CD4-positive, alpha-beta T cell treated with Interferon gamma for 1 hour (primary cell): ENCODE data around the gene PMFBP1.

Source experiments
- DNase-seq: peaks from one replicate; pipeline ENCODE4 v3.0.0-alpha.2; 2020

Gene PMFBP1

DNA sequence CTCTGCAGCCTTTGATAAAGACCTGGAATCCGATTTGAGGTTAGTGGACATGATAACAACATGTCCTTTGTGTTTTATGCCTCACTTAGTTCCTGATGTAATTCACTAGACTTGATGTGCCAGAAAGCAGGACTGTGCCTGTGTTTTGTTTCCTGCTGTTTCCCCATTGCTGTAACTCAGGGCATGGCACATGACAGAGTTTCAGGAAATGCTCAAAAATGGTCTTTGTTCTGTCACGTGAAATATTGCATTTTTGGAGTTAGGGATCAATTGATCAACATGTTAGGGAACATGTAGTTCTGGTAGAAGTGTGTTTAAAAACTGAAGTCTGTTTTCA, 45.6 kb downstream of the PMFBP1 start:
- DNase-seq = no peak

DNA sequence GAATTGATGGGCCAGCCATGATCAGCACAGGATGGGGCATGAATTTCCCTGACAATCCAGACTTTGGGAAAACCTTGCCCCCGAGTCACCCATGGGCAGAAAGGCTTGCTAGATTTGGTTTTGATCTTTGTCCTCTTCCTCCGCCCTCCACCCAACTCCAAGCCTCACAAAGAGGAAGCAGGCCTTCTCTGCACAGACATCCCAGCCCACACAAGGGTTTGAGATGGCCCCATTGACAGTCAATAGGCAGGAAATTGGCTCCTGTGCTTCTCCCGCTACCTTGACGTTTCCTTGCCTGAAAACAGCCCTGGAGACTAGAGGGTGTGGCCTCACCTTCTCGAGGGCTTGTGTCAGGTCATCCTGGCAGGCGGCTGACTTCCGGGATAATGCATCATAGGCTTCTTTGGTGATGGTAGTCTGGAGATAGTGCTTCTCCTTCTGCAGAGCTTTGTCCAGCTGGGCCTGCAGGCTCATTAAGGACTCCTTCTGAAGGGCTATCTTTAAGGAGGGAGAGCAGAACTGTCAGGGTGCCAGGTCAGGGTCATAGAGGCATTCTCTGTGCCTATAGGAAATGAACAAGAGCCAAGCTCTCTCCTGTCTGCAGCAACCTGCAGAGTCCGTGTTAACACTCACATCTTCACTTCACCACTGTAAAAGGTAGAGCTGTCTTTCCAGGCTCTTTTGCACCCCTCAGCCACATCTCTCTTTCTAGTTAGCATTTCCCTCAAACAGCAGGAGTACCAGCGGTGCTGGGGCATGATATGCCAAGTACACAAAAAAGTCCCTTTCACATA, 46.1 kb downstream of the PMFBP1 start:
- no peak for DNase-seq

DNA sequence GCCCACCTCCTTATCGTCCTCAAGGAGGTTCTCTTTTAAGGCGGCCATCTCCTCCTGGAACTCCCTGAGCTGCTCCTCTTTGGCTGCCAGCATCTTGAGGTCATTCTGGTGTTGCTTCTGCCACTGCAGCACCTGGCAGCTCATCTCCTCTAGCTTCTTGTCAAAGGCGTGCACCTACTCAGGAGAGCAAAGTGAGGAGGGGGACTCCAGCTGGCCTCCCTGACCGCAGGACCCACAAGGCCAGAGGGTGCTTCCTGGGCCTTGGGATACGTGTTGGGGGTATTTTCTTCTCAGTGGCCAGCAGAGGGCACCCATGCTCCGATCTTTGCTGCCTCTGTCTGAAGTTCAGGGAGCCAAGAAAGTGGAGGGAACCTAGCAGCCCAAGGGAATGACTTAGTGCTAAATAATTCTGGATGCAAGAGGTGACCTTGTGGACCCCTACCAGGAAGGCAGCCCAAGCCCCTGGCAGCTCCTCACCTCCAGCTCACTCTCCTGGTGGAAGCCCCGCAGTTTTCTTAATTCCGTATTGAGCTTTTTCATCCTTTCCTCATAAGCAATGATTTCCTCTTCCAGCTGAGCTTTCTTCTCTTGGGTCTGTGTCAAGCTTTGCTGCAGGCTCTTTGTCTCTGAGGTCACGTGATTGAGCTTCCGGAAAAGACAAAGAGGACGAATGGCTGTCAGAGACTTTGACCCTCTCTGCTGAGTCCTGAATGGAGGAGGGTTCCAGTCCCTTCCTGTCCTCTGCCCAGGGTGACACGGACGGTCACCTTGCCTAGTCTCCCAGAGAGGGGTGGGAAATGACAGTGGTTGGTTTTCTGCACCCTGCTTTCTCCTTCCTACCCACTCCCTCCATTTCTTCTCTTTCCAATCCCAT, 47.0 kb downstream of the PMFBP1 start:
- DNase-seq = peak; percentile 57

DNA sequence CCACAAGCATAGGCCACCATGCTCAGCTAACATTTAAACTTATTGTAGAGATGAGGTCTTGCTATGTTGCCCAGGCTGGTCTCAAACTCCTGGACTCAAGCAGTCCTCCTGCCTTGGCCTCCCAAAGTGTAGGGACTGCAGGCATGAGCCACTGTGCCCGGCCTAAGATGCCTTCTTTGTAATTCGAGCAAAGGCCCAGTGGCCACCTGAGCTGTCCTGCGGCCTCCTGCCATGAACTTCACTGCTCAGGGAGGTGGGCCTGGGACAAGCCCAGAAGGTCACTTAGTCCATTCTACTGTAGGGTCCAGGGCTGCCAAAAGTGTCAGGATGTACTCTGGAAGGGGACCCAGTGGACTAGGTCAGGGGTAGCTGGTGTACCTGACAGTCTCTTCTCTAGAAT, 47.8 kb downstream of the PMFBP1 start:
- DNase-seq = no peak

DNA sequence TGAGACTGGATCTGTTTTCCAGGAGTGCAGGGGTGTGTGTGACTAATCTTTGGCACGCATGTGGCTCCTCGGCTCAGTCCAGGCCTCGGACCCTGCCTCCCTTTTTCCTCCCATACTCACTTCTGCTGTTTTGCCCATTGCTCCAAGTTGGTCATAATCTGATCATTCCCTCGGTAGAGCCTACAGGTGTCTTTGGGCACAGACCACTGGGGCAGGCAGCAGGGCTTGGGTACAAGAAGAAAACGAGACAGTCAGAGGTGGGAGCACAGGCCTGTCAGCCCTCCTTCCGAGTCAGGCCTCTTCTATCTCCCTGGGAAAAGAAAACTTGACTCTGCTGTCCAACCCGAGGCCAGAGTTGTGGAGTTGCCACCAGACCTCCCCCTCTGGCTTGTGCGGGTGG, 48.5 kb downstream of the PMFBP1 start:
- DNase-seq = no peak

DNA sequence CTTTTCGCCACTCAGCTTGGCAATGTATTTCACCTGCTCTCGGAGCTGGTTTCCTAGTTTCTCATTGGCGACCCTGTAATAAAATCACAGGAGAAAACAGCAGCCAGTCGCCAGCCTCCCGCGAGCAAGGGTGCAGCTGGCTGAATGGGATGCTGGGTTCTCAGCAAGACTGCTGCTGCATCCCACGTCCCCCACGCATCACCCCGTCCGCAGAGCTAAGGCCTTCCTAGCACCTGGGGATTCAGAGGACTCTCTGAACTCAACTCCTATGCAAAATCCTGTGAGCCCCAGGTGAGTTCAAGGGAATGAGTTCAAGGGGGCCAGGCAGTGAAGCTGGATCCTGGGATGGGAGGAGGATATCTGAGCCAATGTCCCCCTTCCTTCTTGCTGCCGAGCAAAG, 49.0 kb downstream of the PMFBP1 start:
- DNase-seq = no peak

DNA sequence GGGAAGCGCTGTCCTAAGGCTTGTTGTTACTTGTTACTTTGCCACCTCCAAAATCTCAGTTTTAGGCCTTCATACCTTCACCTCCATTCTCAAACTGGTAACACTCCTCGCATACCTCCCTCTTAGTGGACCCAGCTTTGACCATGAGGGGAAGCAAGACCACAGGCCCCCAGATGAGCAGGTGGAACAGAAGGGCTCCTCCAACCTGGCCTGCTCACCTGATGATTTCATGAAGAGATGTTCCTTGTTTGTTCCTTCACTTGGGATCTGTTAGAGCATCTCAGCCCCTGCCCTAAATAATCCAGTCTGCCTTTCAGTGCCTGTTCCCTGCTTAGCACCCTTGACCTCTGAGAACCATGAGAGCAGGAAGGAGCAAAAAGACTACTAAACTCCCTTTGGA, 49.6 kb downstream of the PMFBP1 start:
- DNase-seq = no peak

DNA sequence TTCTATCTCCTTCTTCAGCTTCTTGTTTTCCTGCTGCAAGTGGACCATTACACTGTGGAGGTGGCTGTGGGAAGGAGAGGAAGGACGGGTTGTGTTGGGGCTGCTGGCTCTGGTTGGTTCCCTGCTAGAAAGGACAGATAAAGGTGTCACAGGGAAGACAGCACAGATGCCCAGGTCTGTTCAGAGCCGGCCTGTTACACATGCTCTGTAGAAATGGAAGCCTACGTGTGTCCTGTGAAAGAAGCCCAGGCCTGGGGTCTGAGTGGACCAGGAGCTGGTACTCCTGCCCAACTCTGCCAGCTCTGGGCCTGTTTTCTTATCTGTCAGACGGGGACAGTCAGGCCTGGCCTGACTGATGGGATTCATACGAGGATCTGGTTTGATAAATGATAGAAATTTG, 51.9 kb downstream of the PMFBP1 start:
- DNase-seq = no peak

DNA sequence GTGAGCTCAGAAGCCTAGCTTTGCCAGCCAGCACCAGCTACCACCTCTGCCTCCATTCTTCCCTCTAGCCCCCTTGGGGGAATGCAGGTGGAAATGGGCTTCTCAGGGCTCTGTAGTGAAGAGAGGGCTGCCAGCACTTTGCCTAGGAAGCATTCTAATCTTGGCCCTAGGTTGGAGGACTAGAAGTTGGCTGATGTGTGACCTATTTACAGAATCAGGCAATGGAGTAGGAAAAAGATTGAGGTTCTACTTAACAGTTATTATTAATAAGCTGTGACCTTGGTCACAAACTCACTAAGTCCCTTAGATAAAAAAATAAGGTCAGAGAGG, 58.4 kb downstream of the PMFBP1 start:
- no peak for DNase-seq

DNA sequence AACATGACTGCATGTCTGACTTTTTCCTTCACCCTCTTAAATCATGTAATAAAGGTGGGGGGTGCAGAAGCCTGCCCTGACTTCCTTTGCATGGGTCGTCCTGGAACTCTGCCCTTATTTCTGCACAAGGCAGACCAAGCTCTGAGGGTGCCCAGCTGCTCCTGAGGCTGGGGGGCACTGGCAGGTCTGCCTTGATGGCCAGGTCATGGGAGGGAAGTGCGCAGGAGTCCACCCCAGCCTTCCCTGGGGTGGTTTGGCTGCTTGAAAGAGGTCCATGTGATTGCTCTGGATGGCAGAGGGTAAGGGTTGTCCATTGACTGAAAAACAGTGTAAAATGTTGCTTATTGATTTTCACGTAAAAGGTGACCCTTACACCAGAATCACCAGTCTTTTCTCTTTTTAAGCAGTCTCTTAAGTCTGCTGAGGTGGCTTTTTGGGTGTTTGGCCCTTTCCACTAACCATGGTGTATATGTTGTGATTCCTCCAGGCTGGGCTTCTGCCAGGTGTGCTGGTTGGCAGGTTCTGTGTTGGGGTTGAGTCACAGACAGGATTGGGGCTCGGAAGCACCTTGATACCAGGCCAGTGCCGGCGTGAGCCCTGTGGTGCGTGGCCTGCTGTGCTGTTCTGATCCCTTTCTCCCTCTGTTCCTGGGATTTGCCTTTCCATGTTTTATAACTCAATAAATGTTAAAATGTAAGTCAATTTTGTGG, 58.9 kb downstream of the PMFBP1 start:
- DNase-seq = no peak

DNA sequence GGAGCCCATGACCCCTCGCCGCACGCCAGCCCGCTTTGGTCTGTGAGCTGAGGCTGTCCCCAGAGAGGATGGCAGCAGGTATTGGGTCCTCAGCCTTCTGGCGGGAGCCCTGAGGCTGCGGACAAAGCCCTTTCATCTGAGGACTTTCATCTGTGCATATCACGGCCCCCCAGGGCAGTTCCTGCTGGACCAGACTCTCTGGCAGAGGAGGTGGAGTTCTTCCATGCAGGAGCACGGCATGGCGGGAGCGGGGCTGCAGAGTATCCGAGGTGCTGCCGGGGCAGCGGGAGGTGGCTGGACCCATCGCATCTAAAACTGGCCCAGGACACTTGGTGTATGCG, 59.5 kb downstream of the PMFBP1 start:
- DNase-seq = no peak

DNA sequence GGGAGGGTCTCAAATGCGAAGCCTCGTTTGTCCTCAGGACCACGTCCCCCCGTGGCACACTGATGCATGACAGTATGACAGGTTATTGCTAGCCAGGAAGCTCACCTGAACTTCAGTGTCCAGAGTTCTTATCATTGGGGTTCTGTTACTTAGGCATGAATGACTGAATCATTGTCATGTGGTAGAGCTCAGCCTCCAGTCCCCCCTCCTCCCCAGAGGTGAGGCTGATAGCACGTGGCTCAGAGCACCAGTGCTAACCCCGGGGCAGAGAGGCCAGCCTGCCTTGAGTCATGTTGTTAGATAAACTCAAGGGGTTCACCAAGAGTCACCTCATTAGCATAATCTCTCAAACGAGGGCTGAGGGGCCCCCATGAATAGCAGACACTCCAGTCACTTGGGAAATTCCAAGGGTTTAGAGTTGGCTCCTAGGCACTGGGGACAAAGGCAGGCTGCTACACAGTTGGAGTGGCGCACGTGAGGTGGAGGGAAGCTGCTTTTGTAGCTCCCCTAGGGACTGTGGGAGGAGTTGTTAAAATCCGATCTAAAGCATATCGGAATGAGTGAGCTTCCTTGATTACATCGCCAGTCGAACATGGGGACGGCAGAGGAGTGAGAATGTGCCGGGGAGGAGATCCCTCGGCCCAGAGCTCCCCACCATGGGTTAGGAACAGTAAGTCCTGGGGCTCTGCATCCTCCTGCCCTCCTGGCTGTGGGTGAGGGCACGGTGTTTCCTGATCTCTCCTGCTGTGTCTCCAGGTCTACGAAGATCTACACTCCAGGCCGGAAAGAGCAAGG, 60.1 kb downstream of the PMFBP1 start:
- no peak for DNase-seq

DNA sequence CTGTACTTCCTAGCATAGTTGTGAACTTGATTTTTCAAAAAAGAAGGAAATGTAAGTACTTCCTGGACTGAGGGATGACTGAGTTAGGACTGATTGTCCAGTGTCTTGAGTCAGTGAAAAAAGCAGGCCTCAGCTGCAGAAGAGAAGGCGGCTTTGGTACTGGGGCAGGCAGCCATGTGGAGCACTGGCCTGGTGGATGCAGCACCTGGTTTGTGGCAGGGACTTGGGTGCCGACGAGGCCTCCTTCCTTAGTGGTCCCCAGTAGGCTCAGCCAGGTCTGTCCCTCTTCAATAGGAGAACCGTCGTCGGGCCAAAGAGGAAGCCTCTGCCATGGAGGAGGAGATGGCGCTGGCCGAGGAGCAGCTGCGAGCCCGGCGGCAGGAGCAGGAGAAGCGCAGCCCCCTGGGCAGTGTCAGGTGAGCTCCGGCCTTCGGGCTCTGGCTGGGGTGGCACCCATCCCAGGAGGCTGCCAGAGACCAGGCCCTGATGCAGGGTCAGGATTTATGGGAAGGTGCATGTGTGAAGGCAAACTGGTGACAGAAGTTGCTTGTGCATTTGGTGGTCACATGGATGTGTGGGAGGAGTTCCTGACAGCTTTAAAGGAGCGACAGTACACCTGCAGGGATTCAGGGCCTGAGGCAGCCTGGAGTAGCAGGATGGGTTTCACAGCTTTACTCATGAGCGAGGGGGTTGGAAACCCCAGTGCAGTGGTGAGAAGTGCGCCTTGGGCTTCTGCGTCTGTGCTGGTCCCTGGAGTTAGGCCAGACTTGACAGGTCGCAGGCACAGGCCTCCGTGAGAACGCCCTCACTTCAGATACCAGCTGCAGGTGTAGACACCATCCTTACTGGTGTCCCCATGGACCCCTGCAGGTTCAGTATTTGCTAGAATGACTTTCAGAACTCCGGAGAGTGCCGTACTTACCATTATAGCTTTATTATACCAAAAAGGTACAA, 61.0 kb downstream of the PMFBP1 start:
- DNase-seq = no peak

DNA sequence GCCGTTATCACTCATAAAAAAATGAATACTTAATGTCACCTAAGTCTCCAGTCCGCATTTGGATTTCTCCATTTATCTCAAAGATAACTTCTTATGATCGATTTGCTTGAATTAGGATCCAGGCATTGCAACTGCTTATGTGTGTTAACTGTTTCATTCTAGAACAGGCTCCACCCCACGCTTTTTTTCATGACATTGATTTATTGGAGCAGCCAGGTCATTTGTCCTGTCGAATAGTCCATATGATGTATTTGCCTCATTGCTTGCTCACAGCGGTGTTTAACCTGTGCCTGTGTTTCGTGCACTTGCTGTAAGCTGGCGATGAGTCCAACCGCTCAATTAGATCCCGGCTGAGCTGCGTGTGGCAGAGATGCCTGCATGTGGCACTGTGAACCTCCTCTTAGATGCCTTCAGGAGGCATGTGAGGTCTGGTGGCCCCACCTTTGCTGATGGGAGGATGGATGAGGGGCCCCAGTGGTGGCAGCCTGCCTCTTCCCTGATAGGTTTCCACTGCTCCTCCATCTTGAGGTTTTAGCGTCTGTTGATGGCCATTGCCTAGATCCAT, 61.9 kb downstream of the PMFBP1 start:
- no peak for DNase-seq

DNA sequence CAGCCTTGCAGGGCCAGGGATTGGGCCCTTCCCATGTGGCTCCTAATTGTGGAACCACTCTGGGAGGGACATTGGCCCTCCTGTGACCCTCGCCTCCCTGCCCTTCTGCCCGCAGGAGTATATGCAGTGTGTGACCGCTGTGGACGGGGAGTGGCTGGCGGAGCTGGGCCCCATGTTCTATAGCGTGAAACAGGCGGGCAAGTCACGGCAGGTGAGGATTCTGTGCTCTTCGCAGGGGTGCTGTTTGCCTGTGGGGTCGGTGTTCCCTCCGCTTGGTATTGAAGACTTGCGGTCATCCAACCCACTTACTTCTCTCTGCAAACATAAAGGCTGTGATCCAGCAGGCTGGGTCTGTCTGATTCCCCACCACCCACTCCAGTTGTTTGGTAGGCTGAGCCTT, 62.7 kb downstream of the PMFBP1 start:
- DNase-seq = no peak

DNA sequence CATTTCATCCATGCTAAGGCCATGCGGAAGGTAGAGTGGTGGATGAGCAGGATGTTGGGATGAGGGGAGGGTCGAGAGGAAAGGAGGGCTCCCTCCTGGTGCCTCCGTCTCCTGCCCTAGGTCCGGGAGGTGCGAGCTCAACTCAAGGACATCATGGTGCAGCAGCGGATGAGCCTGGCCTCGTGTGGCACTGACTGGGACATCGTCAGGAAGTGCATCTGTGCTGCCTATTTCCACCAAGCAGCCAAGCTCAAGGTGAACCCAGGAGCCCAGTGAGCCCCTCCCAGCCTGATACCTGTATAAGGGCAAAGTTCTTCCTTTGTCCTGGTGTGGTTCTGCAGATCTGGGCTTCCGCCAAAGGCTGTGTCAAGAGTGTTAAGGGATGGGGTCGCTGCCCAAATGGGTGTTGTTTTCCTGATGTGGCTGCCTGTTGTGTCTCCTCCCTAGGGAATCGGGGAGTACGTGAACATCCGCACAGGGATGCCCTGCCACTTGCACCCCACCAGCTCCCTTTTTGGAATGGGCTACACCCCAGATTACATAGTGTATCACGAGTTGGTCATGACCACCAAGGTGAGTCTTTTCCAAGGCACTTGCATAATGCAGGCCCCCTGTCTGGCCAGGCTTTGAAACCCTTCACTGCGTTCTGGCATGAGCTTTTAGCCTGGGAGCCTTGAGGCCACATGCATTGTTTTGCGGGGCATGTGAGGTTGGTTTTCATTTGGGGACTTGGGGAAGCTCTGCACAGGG, 63.4 kb downstream of the PMFBP1 start:
- no peak for DNase-seq

DNA sequence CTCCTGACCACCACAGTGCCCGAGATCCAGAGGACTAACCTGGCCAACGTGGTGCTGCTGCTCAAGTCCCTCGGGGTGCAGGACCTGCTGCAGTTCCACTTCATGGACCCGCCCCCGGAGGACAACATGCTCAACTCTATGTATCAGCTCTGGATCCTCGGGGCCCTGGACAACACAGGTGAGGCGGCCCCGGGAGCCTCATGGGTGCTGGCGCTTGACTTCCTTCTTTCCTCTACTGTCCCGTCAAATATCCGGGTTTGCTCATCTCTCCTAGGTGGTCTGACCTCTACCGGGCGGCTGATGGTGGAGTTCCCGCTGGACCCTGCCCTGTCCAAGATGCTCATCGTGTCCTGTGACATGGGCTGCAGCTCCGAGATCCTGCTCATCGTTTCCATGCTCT, 64.6 kb downstream of the PMFBP1 start:
- no peak for DNase-seq

DNA sequence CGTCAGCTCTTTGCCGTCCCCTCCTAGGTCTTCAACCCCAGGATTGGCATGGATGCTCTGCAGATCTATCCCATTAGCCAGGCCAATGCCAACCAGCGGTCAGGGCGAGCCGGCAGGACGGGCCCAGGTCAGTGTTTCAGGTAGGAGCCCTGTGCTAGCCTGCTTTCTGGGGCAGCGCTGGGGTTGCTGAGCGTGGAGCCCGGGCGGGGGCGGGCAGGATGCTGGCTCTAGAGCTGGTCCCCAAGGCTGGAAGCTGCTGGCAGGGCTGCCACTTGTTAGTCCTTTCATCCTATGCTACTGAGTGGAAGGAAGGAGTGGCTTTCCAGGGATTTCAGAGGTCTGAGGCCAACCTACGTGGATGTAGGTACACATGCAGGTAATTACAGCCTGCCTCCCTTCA, 66.0 kb downstream of the PMFBP1 start:
- DNase-seq = no peak

DNA sequence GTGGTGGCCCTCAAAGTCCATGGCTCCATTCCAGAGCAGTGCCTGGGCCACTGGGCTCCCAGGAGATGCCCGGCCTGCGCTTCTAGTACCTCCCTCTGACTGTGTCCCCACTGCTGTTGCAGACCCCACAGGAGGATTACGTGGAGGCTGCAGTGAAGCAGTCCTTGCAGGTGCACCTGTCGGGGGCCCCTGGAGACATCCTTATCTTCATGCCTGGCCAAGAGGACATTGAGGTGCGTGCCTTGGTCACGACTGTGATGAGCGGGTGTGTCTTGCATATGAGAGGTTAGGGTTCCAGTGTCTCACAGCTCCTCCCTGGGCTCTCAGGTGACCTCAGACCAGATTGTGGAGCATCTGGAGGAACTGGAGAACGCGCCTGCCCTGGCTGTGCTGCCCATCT, 67.0 kb downstream of the PMFBP1 start:
- no peak for DNase-seq

DNA sequence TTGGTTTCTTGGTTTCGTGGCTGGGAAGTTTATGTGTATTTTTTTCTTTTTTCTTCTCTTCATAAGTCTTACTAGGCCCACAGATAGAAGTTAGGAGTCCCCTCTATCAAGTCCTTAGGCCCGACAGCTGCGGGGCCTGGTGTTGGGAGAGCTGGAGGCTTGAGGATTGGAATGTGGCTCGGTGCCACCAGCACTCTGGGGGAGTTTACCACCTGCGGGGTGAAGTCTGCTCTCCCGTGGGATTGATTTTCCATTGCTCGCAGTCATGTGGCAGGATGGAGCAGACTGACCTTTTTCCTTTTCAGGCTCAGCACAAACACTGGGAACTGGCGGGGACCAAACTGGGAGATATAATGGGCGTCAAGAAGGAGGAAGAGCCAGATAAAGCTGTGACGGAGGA, 70.8 kb downstream of the PMFBP1 start:
- DNase-seq = no peak

DNA sequence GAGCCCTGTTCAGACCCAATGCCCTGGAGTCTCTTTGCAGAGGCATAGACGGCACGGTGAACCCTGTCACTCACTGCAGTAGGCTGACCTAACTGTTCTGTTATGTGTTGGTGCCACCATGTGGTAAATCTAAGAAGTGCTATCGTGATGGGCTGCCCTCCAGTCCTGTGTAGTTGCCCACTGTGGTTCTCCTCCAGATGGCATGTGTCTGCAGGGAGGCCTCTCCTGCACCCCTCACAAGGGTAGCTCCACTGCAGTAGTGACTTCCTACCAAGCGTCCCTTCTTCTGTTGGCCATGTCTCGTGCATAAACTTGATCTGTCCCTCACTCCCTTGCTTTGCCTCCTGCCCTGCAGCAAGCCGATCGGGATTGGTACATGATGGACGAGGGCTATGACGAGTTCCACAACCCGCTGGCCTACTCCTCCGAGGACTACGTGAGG, 72.6 kb downstream of the PMFBP1 start:
- peak; percentile 28 for DNase-seq
